HL-60 (cell line): ENCODE measurements around the gene APOBEC3F.

Experiments used
- CTCF ChIP-seq: IDR thresholded peaks from one replicate; pipeline ENCODE4 v1.5.1; 2011; ENCODE audit warnings: low read length, control low read depth, inconsistent platforms; ENCODE audit not compliant: insufficient read depth
- GABPA ChIP-seq: IDR thresholded peaks from 2 replicates; pipeline ENCODE4 v1.6.1; 2012; ENCODE audit warnings: low read depth
- POLR2AphosphoS5 ChIP-seq: IDR thresholded peaks from 2 replicates; pipeline ENCODE4 v1.6.1; 2012; ENCODE audit warnings: low read depth
- REST ChIP-seq: IDR thresholded peaks from 2 replicates; pipeline ENCODE4 v1.6.1; 2012; ENCODE audit warnings: low read depth; ENCODE audit not compliant: insufficient replicate concordance

GRCh38 chr22:39013942-39014722 is 26.5 kb upstream of the APOBEC3F start, which contains the start of gene APOBEC3C:
- TF ChIP-seq CTCF, result no peak
- peak; percentile 55; the same call in 1 of the 2 replicates for TF ChIP-seq POLR2AphosphoS5
- no peak for TF ChIP-seq REST
- TF ChIP-seq GABPA, result no peak
